Body of pancreas (tissue), 4 donors: ENCODE results near the gene MRGPRD.

Experiments used
- CTCF ChIP-seq, 7 experiments: fragments of 450-650 bp in 4 of 7; fragments of 200-600 bp in 3 of 7; sonication (generic) in 3 of 7; IDR thresholded peaks; one replicate each; pipeline ENCODE4 v1.5.1; 2016 to 2019; ENCODE audit warnings: antibody characterized with exemption in 7 of 7
- POLR2A ChIP-seq, 3 donors: fragments of 450-650 bp; IDR thresholded peaks; one replicate each; pipeline ENCODE4 v1.6.1; 2016; ENCODE audit warnings: antibody characterized with exemption in 3 of 3, mild to moderate bottlenecking in 2 of 3

GRCh38 chr11:68992743-68993255, 12.0 kb upstream of the MRGPRD start:
- TF ChIP-seq CTCF (IDR thresholded peaks at IDR 0.05) (no peak), POLR2A (IDR thresholded peaks at IDR 0.05) (no peak)
